Peyer's patch (tissue), 4 donors: Measurements from ENCODE around the gene NOTCH3.

Source experiments
- POLR2A ChIP-seq, 2 donors: fragments of 450-650 bp; IDR thresholded peaks; one replicate each; pipeline ENCODE4 v1.5.1; 2017; ENCODE audit warnings: antibody characterized with exemption in 2 of 2, mild to moderate bottlenecking in 2 of 2, moderate library complexity in 2 of 2
- TF ChIP-seq, protein P1 (sequence below), 6 experiments: fragments of 450-650 bp in 4 of 6; fragments of 200-600 bp in 2 of 6; sonication (generic) in 1 of 6; IDR thresholded peaks; one replicate each; pipeline ENCODE4 v1.5.1; 2017 to 2019; ENCODE audit warnings: antibody characterized with exemption in 6 of 6, mild to moderate bottlenecking in 3 of 6, moderate library complexity in 1 of 6

DNA sequence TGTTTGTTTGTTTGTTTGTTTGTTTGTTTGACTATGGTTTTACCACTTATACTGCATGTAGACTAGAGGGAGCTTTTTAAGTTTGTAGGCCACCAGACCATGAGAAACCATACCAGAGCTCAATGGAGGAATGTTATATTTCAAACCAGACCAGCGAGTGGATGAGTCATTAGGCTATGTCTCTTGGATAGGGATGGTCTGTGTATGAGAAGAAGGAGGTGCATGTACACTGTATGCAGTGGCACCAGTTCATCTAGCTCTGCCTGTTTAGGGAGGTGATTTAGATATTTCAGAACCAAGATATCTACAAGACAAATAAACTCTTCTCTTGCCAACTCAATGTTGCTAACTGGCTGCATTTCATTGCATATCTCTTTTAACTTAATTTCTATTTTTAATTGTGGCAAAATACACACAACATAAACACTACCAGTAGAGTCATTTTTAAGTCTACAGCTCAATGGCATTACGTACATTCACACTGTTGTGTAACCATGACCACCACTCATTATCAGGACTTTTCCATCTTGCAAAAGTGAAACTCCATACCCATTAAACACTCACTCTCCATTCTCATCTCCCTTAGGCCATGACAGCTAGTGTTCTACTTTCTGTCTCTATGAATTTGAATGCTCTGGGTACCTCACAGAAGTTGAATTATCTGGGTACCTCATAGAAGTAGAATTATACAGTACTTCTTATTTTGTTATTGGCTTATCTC is 64.4 kb downstream of the NOTCH3 start:
- TF ChIP-seq, protein P1, sequence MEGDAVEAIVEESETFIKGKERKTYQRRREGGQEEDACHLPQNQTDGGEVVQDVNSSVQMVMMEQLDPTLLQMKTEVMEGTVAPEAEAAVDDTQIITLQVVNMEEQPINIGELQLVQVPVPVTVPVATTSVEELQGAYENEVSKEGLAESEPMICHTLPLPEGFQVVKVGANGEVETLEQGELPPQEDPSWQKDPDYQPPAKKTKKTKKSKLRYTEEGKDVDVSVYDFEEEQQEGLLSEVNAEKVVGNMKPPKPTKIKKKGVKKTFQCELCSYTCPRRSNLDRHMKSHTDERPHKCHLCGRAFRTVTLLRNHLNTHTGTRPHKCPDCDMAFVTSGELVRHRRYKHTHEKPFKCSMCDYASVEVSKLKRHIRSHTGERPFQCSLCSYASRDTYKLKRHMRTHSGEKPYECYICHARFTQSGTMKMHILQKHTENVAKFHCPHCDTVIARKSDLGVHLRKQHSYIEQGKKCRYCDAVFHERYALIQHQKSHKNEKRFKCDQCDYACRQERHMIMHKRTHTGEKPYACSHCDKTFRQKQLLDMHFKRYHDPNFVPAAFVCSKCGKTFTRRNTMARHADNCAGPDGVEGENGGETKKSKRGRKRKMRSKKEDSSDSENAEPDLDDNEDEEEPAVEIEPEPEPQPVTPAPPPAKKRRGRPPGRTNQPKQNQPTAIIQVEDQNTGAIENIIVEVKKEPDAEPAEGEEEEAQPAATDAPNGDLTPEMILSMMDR (IDR thresholded peaks at IDR 0.05): no peak
- no peak for TF ChIP-seq POLR2A (IDR thresholded peaks at IDR 0.05)
